Measurements from ENCODE around the gene EEIG1.

DNA sequence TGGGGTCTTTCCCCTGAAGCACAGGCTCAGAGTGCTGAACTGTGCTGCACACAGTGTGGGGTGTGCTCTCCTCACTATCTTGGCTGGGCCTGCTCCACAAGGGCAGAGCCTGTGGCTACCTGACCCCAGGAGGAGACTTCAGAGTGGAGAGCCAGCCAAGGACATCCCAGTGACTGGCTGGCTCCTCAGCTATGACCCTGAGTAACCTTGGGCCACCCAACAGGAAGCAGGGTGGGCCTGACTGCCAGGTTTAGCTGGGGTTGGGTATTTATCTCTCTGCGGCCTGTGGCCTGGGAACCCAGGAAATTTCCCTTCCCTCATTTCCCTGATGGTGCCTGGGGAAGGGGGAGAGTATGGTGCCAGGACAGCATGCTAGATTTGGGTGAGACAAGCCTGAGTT, 2.1 kb upstream of the EEIG1 start:
- TF ChIP-seq, protein P1, sequence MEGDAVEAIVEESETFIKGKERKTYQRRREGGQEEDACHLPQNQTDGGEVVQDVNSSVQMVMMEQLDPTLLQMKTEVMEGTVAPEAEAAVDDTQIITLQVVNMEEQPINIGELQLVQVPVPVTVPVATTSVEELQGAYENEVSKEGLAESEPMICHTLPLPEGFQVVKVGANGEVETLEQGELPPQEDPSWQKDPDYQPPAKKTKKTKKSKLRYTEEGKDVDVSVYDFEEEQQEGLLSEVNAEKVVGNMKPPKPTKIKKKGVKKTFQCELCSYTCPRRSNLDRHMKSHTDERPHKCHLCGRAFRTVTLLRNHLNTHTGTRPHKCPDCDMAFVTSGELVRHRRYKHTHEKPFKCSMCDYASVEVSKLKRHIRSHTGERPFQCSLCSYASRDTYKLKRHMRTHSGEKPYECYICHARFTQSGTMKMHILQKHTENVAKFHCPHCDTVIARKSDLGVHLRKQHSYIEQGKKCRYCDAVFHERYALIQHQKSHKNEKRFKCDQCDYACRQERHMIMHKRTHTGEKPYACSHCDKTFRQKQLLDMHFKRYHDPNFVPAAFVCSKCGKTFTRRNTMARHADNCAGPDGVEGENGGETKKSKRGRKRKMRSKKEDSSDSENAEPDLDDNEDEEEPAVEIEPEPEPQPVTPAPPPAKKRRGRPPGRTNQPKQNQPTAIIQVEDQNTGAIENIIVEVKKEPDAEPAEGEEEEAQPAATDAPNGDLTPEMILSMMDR (IDR thresholded peaks at IDR 0.05): no peak
- no peak for TF ChIP-seq POLR2A (IDR thresholded peaks at IDR 0.05)
